ENCODE data around the gene RCSD1.
"Not testable (repeated sequence)": the region's sequence is repeated elsewhere in the genome, so short reads cannot be mapped to it uniquely, and the experiment has no call there.

Gene RCSD1

DNA sequence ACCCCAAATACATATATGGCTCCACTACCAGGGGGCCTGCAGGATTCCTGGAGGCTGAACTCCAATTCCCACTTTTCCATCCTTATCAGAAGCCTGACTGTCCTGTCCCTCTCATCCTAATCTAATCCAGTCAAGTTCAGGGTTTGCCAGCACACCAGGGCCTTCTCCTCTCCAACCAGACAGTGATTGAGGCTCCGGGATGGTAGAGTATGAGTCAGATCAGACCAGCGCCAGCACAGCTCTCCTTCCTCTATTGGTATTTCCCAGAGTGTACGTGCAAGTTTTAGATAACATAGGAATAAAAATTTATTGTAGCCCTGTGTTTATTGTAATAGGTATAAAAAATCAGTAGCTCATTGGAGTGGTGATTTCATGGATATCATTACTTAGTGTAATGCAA is 24.5 kb upstream of the RCSD1 start:
- no peak overlapping the region for H2AFZ ChIP-seq (ENCODE audit: low read depth, low read length)
- H3K36me3 ChIP-seq (ENCODE audit: insufficient read depth, low read length): peaks cover 12% of the 10 kb centered on the region
- H3K4me2 ChIP-seq (ENCODE audit: insufficient read depth, low read length): no peak overlapping the region
- H3K9ac ChIP-seq (ENCODE audit: low read depth, low read length): no peak overlapping the region
- ATAC-seq (ENCODE audit: insufficient read depth, low read depth) (no peak), DNase-seq (no peak)
- peaks cover 21% of the 10 kb centered on the region for H3K9me3 ChIP-seq (ENCODE audit: insufficient read depth, low read length, severe bottlenecking)
- H3K4me1 ChIP-seq (ENCODE audit: insufficient read depth, low read length): peaks cover 31% of the 10 kb centered on the region
- TF ChIP-seq, protein P1, sequence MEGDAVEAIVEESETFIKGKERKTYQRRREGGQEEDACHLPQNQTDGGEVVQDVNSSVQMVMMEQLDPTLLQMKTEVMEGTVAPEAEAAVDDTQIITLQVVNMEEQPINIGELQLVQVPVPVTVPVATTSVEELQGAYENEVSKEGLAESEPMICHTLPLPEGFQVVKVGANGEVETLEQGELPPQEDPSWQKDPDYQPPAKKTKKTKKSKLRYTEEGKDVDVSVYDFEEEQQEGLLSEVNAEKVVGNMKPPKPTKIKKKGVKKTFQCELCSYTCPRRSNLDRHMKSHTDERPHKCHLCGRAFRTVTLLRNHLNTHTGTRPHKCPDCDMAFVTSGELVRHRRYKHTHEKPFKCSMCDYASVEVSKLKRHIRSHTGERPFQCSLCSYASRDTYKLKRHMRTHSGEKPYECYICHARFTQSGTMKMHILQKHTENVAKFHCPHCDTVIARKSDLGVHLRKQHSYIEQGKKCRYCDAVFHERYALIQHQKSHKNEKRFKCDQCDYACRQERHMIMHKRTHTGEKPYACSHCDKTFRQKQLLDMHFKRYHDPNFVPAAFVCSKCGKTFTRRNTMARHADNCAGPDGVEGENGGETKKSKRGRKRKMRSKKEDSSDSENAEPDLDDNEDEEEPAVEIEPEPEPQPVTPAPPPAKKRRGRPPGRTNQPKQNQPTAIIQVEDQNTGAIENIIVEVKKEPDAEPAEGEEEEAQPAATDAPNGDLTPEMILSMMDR (IDR thresholded peaks at IDR 0.05; ENCODE audit: borderline replicate concordance, extremely low read depth, low read length, poor library complexity, severe bottlenecking): no peak
- no peak for TF ChIP-seq EZH2 (IDR thresholded peaks at IDR 0.05; ENCODE audit: borderline replicate concordance, low read depth, low read length, severe bottlenecking)
- H4K20me1 ChIP-seq (ENCODE audit: insufficient read depth, low read length): no peaks in the 10 kb centered on the region
- no peak overlapping the region for H3K4me3 ChIP-seq (ENCODE audit: low read depth in 1 of 2, low read length in 2 of 2)
- no peak overlapping the region for H3K27ac ChIP-seq (ENCODE audit: low read length)
- no peaks in the 10 kb centered on the region for H3K27me3 ChIP-seq (ENCODE audit: insufficient read depth, low read length, poor library complexity)
- peaks cover 15% of the 10 kb centered on the region for H3K79me2 ChIP-seq (ENCODE audit: insufficient read depth, low read length)

DNA sequence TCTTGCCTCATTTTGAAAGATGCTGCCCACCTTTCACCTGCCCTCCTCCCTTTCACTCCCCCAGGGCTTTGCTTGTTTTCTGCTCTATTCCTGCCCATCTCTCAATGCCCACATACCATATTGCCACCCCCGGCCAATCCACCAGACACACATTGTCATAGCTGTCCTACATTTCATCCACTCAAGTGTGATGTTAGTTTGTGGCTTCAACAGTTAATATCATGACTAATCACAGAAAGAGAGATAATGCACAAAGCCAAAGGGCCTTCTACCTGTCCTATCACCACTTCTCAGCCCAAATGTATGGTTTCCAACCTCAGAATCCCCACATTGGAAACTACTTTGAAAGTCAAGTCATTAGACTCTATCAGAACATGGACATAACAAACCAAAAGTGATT is 18.0 kb upstream of the RCSD1 start:
- TF ChIP-seq EZH2 (IDR thresholded peaks at IDR 0.05; ENCODE audit: borderline replicate concordance, low read depth, low read length, severe bottlenecking): no peak
- TF ChIP-seq, protein P1 (IDR thresholded peaks at IDR 0.05; ENCODE audit: borderline replicate concordance, extremely low read depth, low read length, poor library complexity, severe bottlenecking): no peak
- Histone ChIP-seq H2AFZ (ENCODE audit: low read depth, low read length) (no peak overlapping the region), H3K27ac (ENCODE audit: low read length) (peak overlapping the region; percentile 38), H3K36me3 (ENCODE audit: insufficient read depth, low read length) (peaks cover 12% of the 10 kb centered on the region), H3K9ac (ENCODE audit: low read depth, low read length) (no peak overlapping the region), H3K4me2 (ENCODE audit: insufficient read depth, low read length) (no peak overlapping the region), H4K20me1 (ENCODE audit: insufficient read depth, low read length) (no peaks in the 10 kb centered on the region), H3K79me2 (ENCODE audit: insufficient read depth, low read length) (peaks cover 12% of the 10 kb centered on the region), H3K9me3 (ENCODE audit: insufficient read depth, low read length, severe bottlenecking) (peaks cover 26% of the 10 kb centered on the region), H3K27me3 (ENCODE audit: insufficient read depth, low read length, poor library complexity) (no peaks in the 10 kb centered on the region), H3K4me1 (ENCODE audit: insufficient read depth, low read length) (peaks cover 31% of the 10 kb centered on the region), H3K4me3 (ENCODE audit: low read depth in 1 of 2, low read length in 2 of 2) (no peak overlapping the region)
- ATAC-seq (ENCODE audit: insufficient read depth, low read depth): no peak
- DNase-seq: no peak

DNA sequence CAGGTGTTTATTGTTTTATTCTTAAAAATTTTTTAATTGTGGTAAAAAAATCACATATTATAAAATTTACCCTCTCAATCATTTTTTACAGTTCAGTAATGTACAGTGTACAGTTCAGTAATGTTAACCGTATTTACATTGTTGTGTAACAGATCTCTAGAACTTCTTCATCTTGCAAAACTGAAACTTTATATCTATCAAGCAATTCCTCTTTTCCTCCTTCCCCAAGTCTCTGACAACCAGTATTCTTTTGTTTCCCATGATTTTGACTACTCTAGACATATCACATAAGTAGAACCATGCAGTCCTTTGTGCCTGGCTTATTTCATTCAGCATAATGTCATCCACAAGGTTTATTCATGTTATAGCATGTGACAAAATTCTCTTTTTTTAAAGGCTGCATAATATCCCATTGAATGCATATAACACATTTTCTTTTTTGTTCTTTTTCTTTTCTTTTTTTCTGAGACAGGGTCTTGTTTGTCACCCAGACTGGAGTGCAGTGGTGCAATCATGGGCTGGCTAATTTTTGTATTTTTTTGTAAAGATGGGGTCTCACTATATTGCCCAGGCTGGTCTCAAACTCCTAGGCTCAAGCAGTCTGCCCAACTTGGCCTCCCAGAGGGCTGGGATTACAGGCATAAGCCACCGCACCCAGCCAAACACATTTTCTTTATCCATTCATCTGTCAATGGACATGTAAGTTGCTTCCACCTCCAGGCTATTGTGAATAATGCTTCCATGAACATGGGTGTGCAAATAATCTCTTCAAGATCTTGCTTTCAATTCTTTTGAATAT is 17.2 kb upstream of the RCSD1 start:
- Histone ChIP-seq H3K4me2 (ENCODE audit: insufficient read depth, low read length) (no peak overlapping the region), H3K9ac (ENCODE audit: low read depth, low read length) (no peak overlapping the region), H3K27ac (ENCODE audit: low read length) (no peak overlapping the region), H2AFZ (ENCODE audit: low read depth, low read length) (no peak overlapping the region), H3K9me3 (ENCODE audit: insufficient read depth, low read length, severe bottlenecking) (peaks cover 18% of the 10 kb centered on the region), H3K36me3 (ENCODE audit: insufficient read depth, low read length) (peaks cover 8% of the 10 kb centered on the region), H3K79me2 (ENCODE audit: insufficient read depth, low read length) (peaks cover 12% of the 10 kb centered on the region), H3K4me3 (ENCODE audit: low read depth in 1 of 2, low read length in 2 of 2) (no peak overlapping the region), H3K27me3 (ENCODE audit: insufficient read depth, low read length, poor library complexity) (no peaks in the 10 kb centered on the region), H4K20me1 (ENCODE audit: insufficient read depth, low read length) (no peaks in the 10 kb centered on the region), H3K4me1 (ENCODE audit: insufficient read depth, low read length) (peaks cover 39% of the 10 kb centered on the region)
- TF ChIP-seq, protein P1 (IDR thresholded peaks at IDR 0.05; ENCODE audit: borderline replicate concordance, extremely low read depth, low read length, poor library complexity, severe bottlenecking): no peak
- TF ChIP-seq EZH2 (IDR thresholded peaks at IDR 0.05; ENCODE audit: borderline replicate concordance, low read depth, low read length, severe bottlenecking): no peak
- DNase-seq (no peak), ATAC-seq (ENCODE audit: insufficient read depth, low read depth) (no peak)

DNA sequence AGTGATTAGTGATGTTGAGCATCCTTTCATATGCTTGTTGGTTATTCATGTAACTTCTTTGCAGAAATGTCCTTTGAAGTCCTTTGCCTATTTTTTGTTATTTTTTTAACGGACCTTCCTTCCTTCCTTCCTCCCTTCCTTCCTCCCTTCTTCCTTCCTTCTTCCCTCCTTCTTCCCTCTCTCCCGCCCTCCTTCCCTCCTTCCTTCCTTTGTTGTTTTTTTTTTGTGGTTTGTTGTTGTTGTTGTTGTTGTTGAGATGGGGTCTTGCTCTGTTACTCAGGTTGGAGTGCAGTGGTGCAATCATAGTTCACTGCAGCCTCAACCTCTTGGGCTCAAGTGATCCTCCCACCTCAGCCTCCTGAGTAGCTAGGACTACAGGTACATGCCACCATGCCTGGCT is 16.0 kb upstream of the RCSD1 start:
- not testable (repeated sequence) for H3K9ac ChIP-seq (ENCODE audit: low read depth, low read length); DNase-seq; H4K20me1 ChIP-seq (ENCODE audit: insufficient read depth, low read length); H3K27me3 ChIP-seq (ENCODE audit: insufficient read depth, low read length, poor library complexity); H3K4me3 ChIP-seq (ENCODE audit: low read depth in 1 of 2, low read length in 2 of 2); H3K36me3 ChIP-seq (ENCODE audit: insufficient read depth, low read length); ATAC-seq (ENCODE audit: insufficient read depth, low read depth); H2AFZ ChIP-seq (ENCODE audit: low read depth, low read length); H3K4me2 ChIP-seq (ENCODE audit: insufficient read depth, low read length)
- H3K27ac ChIP-seq (ENCODE audit: low read length): peak overlapping the region; percentile 40; the same call in 1 of the 2 replicates
- H3K79me2 ChIP-seq (ENCODE audit: insufficient read depth, low read length): peaks cover 12% of the 10 kb centered on the region
- peaks cover 11% of the 10 kb centered on the region for H3K9me3 ChIP-seq (ENCODE audit: insufficient read depth, low read length, severe bottlenecking)
- peaks cover 51% of the 10 kb centered on the region for H3K4me1 ChIP-seq (ENCODE audit: insufficient read depth, low read length)
